H1 (cell line): ENCODE results near the gene LTF. TPM values are rescaled to one million over a fixed set of nuclear protein-coding genes. Genes with fewer than 3 reads are reported as not detected.

Experiments
- CHD7 ChIP-seq: fragments of 300-600 bp; sonication (generic); IDR thresholded peaks from 2 replicates; pipeline ENCODE4 v1.7.1; 2012; ENCODE audit warnings: low read length, moderate library complexity, mild to moderate bottlenecking, inconsistent platforms; ENCODE audit not compliant: insufficient replicate concordance
- CTCF ChIP-seq, 3 experiments: IDR thresholded peaks; 1 replicate in 2 of 3; 2 replicates in 1 of 3; pipeline versions ENCODE4 v1.5.1 to v1.6.1; 2011; ENCODE audit warnings: low read length in 3 of 3, mild to moderate bottlenecking in 3 of 3, inconsistent platforms in 2 of 3, low read depth in 1 of 3, moderate library complexity in 1 of 3; ENCODE audit not compliant: insufficient read depth in 1 of 3; ENCODE audit errors: control extremely low read depth in 1 of 3
- KDM5A ChIP-seq: fragments of 200-600 bp; IDR thresholded peaks from 2 replicates; pipeline ENCODE4 v1.7.1; 2012; ENCODE audit warnings: mild to moderate bottlenecking, low read length, inconsistent platforms, mixed read lengths
- PHF8 ChIP-seq: fragments of 200-600 bp; sonication (generic); conservative IDR thresholded peaks from 2 replicates; pipeline ENCODE4 v1.7.1; 2012; ENCODE audit warnings: low read depth, mild to moderate bottlenecking, inconsistent platforms, low read length, moderate library complexity
- POLR2AphosphoS5 ChIP-seq: IDR thresholded peaks from 2 replicates; pipeline ENCODE4 v1.6.1; 2011; ENCODE audit warnings: low read depth, low read length
- polyA plus RNA-seq, 7 experiments: library from polyadenylated mRNA; depleted of rRNA in 3 of 7; stranded (reverse) in 5 of 7; unstranded in 2 of 7; fragments of >200 nt in 5 of 7; fragments of 200-250 nt in 2 of 7; gene quantifications; 1 replicate in 5 of 7; 2 replicates in 1 of 7; 4 replicates in 1 of 7; pipeline versions ENCODE4 v1.2.1 to v1.2.3, GENCODE V29; 2011 to 2013; ENCODE audit warnings: missing spikeins in 2 of 7, mixed read lengths in 2 of 7
- total RNA-seq: library from RNA; stranded (reverse); fragmentation: NEBNext Ultra II Directional; extraction: Animal tissue kit (Norgen Biotek cat#: 25700); gene quantifications from 2 replicates; pipeline ENCODE4 v1.2.1, GENCODE V29; 2021

LTF gene
- total and polyA plus RNA-seq, 2 of the 8 experiments (the other 6 are each of a cell fraction or from before 2014, with no cell fraction given): 0.23 to 0.99 TPM

- no peak for TF ChIP-seq CTCF (IDR thresholded peaks at IDR 0.05; ENCODE audit: control extremely low read depth in 1 of 3, insufficient read depth in 1 of 3, low read depth in 1 of 3, low read length in 3 of 3)
- no peak for TF ChIP-seq PHF8
- no peak for TF ChIP-seq KDM5A
- TF ChIP-seq CHD7: no peak
- no peak for TF ChIP-seq POLR2AphosphoS5
These were observed 15.0 kb upstream of the LTF start (continued) for GRCh38 chr3:46479696-46480095.
